GM21367 (cell line): ENCODE data around the gene SETD3.

ENCODE experiments used
- ATAC-seq: cut with Tn5 transposase; IDR thresholded peaks from one replicate; pipeline ENCODE4 v1.9.1; 2021; ENCODE audit not compliant: unreplicated experiment

SETD3 gene

DNA sequence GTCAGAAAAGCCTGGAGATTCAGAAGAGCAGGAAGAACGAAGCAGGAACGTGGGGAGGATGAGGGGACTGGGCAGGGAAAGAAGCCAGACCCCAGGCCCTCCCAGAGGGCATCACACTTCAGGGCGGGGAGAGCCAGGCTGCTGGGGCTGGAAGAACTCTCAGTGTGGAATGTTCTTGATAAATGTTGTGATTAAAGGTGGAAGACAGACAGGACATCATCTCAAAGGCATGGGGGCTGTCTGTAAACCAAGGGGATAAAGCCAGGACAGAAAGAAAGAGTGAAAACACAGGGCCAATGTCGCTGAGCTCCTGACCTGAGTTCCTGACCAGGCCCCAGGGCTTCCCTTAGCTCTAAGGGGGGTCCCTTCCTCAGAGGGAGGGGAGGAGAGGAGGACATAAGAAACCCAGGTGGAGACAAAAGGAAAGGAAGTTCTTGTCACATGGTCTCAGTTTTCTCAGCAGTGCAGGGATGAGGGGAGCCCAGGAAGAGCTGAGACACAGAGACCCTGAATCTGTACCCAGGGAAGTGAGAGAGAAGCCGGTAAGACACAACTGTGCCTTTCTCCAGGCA lies 56.3 kb downstream of the SETD3 start:
- ATAC-seq: no peak

- ATAC-seq: no peak
Measured at GRCh38 chr14:99423434-99423833, 57.2 kb downstream of the SETD3 start.

DNA sequence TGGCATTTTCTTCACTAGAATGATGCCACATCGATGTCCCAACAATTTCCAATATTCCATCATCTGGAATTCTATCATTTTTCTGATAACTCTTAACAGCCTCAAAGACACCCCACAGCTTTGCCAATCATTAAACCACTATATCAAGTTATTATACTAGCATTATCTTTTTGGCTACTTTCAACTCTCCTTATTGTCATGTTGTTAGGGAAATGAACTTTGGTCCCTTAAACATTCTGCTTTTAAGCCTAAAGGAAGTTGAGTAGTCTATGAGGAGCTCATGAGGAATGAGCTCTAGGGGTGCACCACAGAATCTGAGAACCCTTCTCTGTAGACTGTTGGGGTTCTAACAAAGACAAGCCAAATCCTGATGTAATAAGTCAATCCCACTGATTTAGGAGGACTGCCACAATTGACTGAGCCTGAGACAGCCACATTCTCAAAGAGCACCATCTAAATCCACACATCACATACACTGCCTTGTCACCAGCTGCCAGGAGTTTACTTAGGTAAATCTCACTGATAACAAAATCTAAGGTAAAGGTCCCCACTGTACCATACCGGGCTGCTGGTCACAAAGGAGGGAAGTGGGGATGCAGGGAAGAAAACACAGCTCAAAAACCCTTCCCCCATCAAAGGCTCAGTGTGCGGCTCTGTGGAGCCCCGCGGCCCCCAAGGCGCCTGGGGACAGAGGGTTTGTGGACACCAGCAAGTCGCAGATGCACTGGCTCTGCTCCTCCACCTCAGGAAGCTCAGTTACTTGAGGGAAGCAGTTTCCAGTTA lies 58.2 kb downstream of the SETD3 start:
- no peak for ATAC-seq

- no peak for ATAC-seq
Measured at GRCh38 chr14:99420711-99421110, 59.9 kb downstream of the SETD3 start.

GRCh38 chr14:99419905-99420304 lies 60.8 kb downstream of the SETD3 start:
- ATAC-seq: no peak

GRCh38 chr14:99418242-99418641 lies 62.4 kb downstream of the SETD3 start:
- ATAC-seq: no peak

GRCh38 chr14:99416909-99417308 lies 63.8 kb downstream of the SETD3 start:
- no peak for ATAC-seq

GRCh38 chr14:99415496-99416281 lies 65.0 kb downstream of the SETD3 start:
- peak; percentile 91 for ATAC-seq

- no peak for ATAC-seq
Measured at GRCh38 chr14:99413911-99414310, 66.7 kb downstream of the SETD3 start.

DNA sequence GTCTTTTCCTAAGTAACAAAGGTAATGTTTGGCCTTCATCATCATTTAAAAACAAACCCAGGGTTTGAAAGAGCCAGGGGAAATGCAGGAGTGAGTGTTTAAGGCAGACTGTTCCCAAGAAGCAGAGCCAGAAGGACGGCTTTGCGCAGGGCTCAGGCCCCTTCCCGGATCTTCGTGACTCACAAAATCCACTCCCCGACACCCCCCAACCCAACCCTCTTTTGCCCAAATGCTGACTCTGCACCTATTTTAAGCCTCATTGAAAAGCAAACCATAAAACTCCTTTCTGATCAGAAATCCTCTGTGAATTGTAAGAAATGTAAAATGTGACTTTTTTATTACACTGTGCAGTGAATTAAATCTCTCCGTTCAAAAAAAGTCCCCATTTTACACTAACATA lies 67.5 kb downstream of the SETD3 start:
- ATAC-seq: no peak

GRCh38 chr14:99412117-99413061 lies 68.3 kb downstream of the SETD3 start:
- no peak for ATAC-seq

DNA sequence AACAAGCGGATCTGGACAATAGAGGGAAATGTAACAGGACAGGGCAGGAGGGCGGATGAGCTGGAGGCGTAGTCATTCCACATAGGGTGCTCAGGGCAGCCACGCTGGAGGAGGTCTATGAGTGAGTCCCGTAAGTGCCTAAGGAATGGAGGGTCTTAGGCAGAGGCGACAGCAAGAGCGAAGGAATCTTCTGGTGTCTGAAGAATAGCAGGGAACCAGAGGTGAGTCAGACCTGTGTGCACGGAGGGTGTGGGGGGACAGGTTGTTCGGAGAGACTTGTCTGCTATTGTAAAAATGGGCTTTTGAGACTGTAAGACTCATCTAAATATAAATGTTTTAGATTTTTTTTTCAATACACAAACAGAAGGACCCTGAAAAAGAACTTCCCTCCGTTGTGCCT lies 70.6 kb downstream of the SETD3 start:
- no peak for ATAC-seq

DNA sequence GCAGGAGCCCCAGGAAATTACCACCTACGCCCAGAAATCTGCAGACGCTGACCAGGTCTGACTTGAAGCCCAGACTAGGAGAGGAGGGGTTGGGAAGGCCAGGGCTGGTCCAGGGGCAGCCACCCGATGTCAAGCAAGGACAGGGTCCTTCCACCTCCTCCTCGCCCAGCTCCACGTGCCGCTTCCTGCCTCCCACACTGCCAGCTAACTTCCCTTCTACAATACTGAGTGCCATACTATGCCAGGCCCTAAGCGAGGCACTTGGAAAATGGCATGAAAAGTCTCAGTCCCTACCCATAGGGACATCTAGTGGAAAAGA lies 71.7 kb downstream of the SETD3 start:
- no peak for ATAC-seq

- ATAC-seq: no peak
Measured at GRCh38 chr14:99408286-99408970, 72.2 kb downstream of the SETD3 start.

DNA sequence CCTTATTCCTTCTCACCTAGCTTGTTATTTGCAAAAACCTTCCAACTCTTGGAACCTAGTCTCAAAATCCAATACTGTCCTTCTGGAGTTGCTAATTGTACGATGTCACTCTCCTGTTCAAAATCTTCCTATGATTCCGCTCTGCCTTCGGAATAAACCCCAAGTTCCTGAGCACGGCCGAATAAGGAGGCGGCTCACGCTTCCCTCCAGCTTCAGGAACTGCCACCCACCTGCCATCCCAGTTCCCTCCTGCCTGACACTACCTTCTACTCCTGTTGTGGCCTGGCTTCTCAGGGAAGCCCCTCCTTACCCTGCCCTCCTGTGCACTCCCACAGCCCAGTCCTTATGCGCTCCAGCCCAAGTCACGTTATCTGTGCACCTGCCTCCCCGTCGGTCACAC lies 73.2 kb downstream of the SETD3 start:
- no peak for ATAC-seq

GRCh38 chr14:99402950-99403349 lies 77.7 kb downstream of the SETD3 start:
- ATAC-seq: no peak

- ATAC-seq: no peak
Measured at GRCh38 chr14:99402285-99402648, 78.4 kb downstream of the SETD3 start.

DNA sequence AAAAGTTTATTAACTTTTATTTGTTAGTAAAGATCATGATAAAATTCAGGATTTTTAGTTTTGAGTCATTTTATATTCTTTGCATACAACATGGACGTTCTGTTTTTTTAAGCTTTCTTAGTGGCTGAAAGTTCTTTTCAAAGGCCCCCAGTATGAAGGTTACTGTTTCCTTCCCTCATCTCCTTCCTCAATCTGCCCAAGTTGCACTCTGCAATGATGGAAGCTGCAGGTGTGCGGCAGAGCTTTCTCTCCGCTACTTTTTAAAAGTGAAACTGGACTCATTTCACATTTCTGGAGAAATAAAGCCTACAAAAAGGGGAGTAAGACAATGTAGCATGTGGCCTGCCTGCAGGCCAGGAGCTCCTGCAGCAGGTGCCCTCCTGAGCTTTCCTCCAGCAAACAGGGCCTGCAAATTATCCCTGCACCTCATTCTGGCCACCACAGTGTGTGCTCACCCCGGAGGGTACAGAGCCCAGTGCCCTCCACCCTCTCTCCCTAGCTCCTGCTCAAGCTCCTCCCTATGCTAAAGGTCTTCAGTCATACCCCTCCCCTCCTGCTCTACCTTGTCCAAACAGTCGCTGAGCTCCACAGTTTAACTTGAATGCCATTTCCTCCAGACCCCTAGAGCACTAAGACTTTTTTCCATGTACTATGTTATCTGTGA lies 78.9 kb downstream of the SETD3 start:
- no peak for ATAC-seq

GRCh38 chr14:99401211-99401610 lies 79.4 kb downstream of the SETD3 start:
- no peak for ATAC-seq

- ATAC-seq: no peak
Measured at GRCh38 chr14:99397698-99398097, 83.0 kb downstream of the SETD3 start.
